ENCODE data around the gene ERVFRD-1. TPM values are rescaled to one million over a fixed set of nuclear protein-coding genes. Genes with fewer than 3 reads are reported as not detected.
A peak's percentile ranks its signal among the peaks of the same experiment; 100 is the strongest.

ERVFRD-1 gene
- total and polyA plus RNA-seq, 2 of the 13 experiments (the other 11 are each of a cell fraction or from before 2014, with no cell fraction given), result not detected

- TF ChIP-seq DRAP1 (CRISPR knock-in tag; IDR thresholded peaks at IDR 0.05), result no peak
- peak; percentile 81 for TF ChIP-seq CREM (IDR thresholded peaks at IDR 0.05)
- no peak for TF ChIP-seq CREM (CRISPR knock-in tag; IDR thresholded peaks at IDR 0.05)
- no peak for TF ChIP-seq ZNF768 (CRISPR knock-in tag; IDR thresholded peaks at IDR 0.05)
- no peak for TF ChIP-seq GFI1 (CRISPR knock-in tag; IDR thresholded peaks at IDR 0.05; ENCODE audit: borderline replicate concordance)
- TF ChIP-seq ZNF746 (CRISPR knock-in tag; IDR thresholded peaks at IDR 0.05), result no peak
- TF ChIP-seq ZSCAN29 (CRISPR knock-in tag; conservative IDR thresholded peaks at IDR 0.05), result peak; percentile 98
- TF ChIP-seq ZNF446 (CRISPR knock-in tag; IDR thresholded peaks at IDR 0.05), result no peak
- no peak for TF ChIP-seq ZNF468 (CRISPR knock-in tag; IDR thresholded peaks at IDR 0.05)
- TF ChIP-seq ATF7-NPFF (CRISPR knock-in tag; IDR thresholded peaks at IDR 0.05; ENCODE audit: low read depth), result no peak
- no peak; the same call in 1 of the 2 replicates for TF ChIP-seq MLX (CRISPR knock-in tag; IDR thresholded peaks at IDR 0.05)
- no peak; the same call in 1 of the 2 replicates for TF ChIP-seq NCOR1 (IDR thresholded peaks at IDR 0.05; ENCODE audit: borderline replicate concordance, low read length)
- TF ChIP-seq SETDB1 (CRISPR knock-in tag; IDR thresholded peaks at IDR 0.05; ENCODE audit: borderline replicate concordance), result no peak
- TF ChIP-seq ZNF788 (CRISPR knock-in tag; IDR thresholded peaks at IDR 0.05; ENCODE audit: borderline replicate concordance), result no peak
- TF ChIP-seq RFXAP (CRISPR knock-in tag; IDR thresholded peaks at IDR 0.05; ENCODE audit: borderline replicate concordance), result no peak; the same call in 1 of the 2 replicates
- TF ChIP-seq GZF1 (CRISPR knock-in tag; IDR thresholded peaks at IDR 0.05), result no peak
- TF ChIP-seq CENPT (CRISPR knock-in tag; IDR thresholded peaks at IDR 0.05; ENCODE audit: low read depth), result no peak
- no peak for TF ChIP-seq TFAP4 (IDR thresholded peaks at IDR 0.05; ENCODE audit: borderline replicate concordance, low read depth)
- TF ChIP-seq BORCS8-MEF2B (CRISPR knock-in tag; IDR thresholded peaks at IDR 0.05), result no peak
- no peak for TF ChIP-seq ZNF891 (CRISPR knock-in tag; IDR thresholded peaks at IDR 0.05)
- TF ChIP-seq MNT (IDR thresholded peaks at IDR 0.05), result no peak
- no peak for TF ChIP-seq RFXANK (CRISPR knock-in tag; IDR thresholded peaks at IDR 0.05)
- peak; percentile 72 to 94; a peak in 3 of 4 replicates for TF ChIP-seq NR2F1 (CRISPR knock-in tag; IDR thresholded peaks at IDR 0.05)
- TF ChIP-seq GPN1 (CRISPR knock-in tag; IDR thresholded peaks at IDR 0.05; ENCODE audit: borderline replicate concordance), result no peak
- no peak for TF ChIP-seq ZBTB38 (CRISPR knock-in tag; IDR thresholded peaks at IDR 0.05)
- no peak for TF ChIP-seq TP53 (CRISPR knock-in tag; conservative IDR thresholded peaks at IDR 0.05)
- no peak for TF ChIP-seq GTF3A (CRISPR knock-in tag; conservative IDR thresholded peaks at IDR 0.05)
- TF ChIP-seq MAZ (IDR thresholded peaks at IDR 0.05; ENCODE audit: borderline replicate concordance, low read depth, low read length), result no peak
- TF ChIP-seq MAZ (CRISPR knock-in tag; IDR thresholded peaks at IDR 0.05; ENCODE audit: low read depth), result no peak
- no peak for TF ChIP-seq ZNF136 (CRISPR knock-in tag; IDR thresholded peaks at IDR 0.05; ENCODE audit: low read depth)
- TF ChIP-seq HMGA1 (CRISPR knock-in tag; conservative IDR thresholded peaks at IDR 0.05), result no peak
- TF ChIP-seq ZNF761 (CRISPR knock-in tag; conservative IDR thresholded peaks at IDR 0.05), result no peak
Observed at GRCh38 chr6:11055127-11055627, 56.3 kb downstream of the ERVFRD-1 start (continued).

Measured in HepG2 (cell line).